ENCODE results near the gene ETFA.

GRCh38 chr15:76197703-76198455 lies 113.4 kb downstream of the ETFA start:
- TF ChIP-seq POLR2A (IDR thresholded peaks at IDR 0.05; ENCODE audit: low read length) = no peak
- TF ChIP-seq GATA1 (IDR thresholded peaks at IDR 0.05; ENCODE audit: low read depth, low read length) = no peak

All from erythroblast (primary cell).